WTC11 (cell line): Measurements from ENCODE around the gene FAM20C.

ENCODE experiments used
- ZBTB21 ChIP-seq: sonication (generic); formaldehyde crosslinking; IDR thresholded peaks from 2 replicates; pipeline ENCODE4 v1.8.1; 2023; ENCODE audit warnings: mild to moderate bottlenecking, missing genetic modification reagents, borderline replicate concordance
- ZNF219 ChIP-seq: sonication (generic); formaldehyde crosslinking; IDR thresholded peaks from 2 replicates; pipeline ENCODE4 v1.8.0; 2023; ENCODE audit warnings: missing genetic modification reagents, mild to moderate bottlenecking, borderline replicate concordance
- ZNF423 ChIP-seq: fragments of 250-450 bp; sonication (Bioruptor Pico); IDR thresholded peaks from 2 replicates; pipeline ENCODE4 v2.1.2; 2022; ENCODE audit warnings: mild to moderate bottlenecking, moderate library complexity
- TF ChIP-seq, protein P1 (sequence below): sonication (generic); formaldehyde crosslinking; IDR thresholded peaks from 2 replicates; pipeline ENCODE4 v1.8.0; 2023; ENCODE audit warnings: mild to moderate bottlenecking, missing genetic modification reagents
- TF ChIP-seq, protein P2 (sequence below): sonication (generic); formaldehyde crosslinking; IDR thresholded peaks from 2 replicates; pipeline ENCODE4 v1.8.0; 2022; ENCODE audit warnings: mild to moderate bottlenecking, missing genetic modification reagents

DNA sequence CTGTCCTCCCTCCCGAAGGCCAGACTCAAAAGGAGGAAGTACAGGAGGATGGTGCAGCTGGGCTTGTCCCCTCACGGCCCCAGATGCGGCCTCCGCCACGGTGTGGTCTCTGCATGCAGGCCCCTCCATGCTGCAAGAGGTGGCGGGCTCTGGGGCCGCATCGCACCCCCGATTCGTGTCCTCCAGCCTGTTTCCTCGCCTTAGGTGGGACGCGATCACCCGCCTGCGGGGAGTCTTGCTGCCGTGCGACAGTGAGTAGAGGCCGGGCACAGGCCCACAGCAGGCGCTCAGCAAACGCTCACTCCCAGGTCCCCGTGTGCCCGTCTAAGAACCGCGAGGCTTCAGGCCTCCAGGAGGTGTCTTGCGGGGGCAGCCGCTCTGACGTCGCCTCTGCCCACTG lies 13.9 kb upstream of the FAM20C start:
- TF ChIP-seq, protein P1, sequence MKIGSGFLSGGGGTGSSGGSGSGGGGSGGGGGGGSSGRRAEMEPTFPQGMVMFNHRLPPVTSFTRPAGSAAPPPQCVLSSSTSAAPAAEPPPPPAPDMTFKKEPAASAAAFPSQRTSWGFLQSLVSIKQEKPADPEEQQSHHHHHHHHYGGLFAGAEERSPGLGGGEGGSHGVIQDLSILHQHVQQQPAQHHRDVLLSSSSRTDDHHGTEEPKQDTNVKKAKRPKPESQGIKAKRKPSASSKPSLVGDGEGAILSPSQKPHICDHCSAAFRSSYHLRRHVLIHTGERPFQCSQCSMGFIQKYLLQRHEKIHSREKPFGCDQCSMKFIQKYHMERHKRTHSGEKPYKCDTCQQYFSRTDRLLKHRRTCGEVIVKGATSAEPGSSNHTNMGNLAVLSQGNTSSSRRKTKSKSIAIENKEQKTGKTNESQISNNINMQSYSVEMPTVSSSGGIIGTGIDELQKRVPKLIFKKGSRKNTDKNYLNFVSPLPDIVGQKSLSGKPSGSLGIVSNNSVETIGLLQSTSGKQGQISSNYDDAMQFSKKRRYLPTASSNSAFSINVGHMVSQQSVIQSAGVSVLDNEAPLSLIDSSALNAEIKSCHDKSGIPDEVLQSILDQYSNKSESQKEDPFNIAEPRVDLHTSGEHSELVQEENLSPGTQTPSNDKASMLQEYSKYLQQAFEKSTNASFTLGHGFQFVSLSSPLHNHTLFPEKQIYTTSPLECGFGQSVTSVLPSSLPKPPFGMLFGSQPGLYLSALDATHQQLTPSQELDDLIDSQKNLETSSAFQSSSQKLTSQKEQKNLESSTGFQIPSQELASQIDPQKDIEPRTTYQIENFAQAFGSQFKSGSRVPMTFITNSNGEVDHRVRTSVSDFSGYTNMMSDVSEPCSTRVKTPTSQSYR = no peak
- no peak for TF ChIP-seq ZBTB21 (CRISPR knock-in tag)
- TF ChIP-seq, protein P2, sequence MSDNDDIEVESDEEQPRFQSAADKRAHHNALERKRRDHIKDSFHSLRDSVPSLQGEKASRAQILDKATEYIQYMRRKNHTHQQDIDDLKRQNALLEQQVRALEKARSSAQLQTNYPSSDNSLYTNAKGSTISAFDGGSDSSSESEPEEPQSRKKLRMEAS (CRISPR knock-in tag) = no peak
- TF ChIP-seq ZNF423 (CRISPR knock-in tag) = no peak
- TF ChIP-seq ZNF219 (CRISPR knock-in tag) = no peak
